Measurements from ENCODE around the gene STX8.
"Not testable (repeated sequence)": the region's sequence is repeated elsewhere in the genome, so short reads cannot be mapped to it uniquely, and the experiment has no call there.

The STX8 gene

GRCh38 chr17:9266031-9266680, 309.5 kb downstream of the STX8 start:
- DNase-seq (ENCODE audit: low read depth in 3 of 3), result no peak

- no peak for DNase-seq (ENCODE audit: low read depth in 3 of 3)
Measured at GRCh38 chr17:9261081-9262012, 314.3 kb downstream of the STX8 start.

DNA sequence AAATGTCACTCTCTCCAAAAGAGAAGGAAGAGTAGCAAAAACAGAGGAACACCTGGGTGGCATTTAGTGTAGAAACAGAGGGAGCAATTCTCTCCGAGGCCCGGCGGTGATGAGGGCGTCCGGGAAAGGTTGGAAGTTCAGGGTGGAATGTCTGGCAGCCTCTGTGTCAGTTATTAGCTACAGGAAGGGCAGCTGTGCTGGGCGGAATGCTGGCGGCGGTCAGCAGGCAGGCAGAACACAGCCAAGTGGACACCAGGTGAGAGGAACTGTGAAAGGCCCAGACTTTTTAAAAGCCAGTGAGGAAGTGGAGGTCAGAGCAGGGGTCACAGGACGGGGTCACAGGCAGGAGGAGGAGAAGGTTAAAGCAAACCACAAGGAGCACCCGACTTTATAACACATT, 316.2 kb downstream of the STX8 start:
- no peak for DNase-seq (ENCODE audit: low read depth in 3 of 3)

- no peak for DNase-seq (ENCODE audit: low read depth in 3 of 3)
Measured at GRCh38 chr17:9258115-9259015, 317.3 kb downstream of the STX8 start.

GRCh38 chr17:9257630-9257965, 318.0 kb downstream of the STX8 start:
- not testable (repeated sequence) for DNase-seq (ENCODE audit: low read depth in 3 of 3)

DNA sequence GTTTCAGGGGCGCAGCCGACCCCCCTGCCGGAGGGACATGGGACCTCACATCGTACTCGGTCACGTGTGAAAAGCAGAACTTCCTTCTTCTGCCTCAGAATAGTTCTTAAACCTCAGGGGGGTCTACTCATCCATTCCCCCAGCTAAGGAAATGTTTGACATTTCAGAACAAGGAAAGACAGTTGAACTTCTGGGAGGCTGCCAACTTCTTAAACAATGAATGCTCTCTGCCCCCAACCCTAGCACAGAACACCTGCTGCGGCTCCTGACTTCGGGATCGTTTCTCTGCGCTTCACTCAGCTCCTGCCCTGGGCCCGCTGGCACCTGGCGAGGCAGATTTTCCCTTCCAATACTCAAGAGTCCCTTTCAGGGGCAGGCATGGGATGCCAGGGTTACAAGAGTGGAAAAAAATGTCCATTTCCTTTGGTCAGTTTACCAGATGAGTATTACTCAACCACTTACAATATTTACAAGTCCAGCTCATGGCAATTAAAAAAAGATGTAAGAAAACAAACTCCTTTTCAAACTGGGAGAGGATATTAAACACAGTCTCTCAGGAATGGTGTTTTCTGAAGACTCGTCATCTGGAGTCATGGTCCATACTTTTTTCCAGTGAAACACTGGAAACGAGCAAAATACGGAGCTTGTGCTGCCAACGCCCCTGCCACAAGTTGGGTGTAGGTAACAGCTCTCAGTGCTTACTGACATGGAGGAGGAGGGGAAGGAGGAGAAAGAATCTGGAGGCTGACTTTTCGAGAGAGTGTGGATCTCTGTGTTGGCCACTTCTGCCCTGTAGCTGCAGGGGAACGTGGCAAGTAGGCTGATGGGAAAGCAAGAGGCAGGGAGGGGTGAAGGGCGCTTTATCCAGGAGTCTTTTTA, 318.6 kb downstream of the STX8 start:
- no peak for DNase-seq (ENCODE audit: low read depth in 3 of 3)

GRCh38 chr17:9256361-9256750, 319.3 kb downstream of the STX8 start:
- DNase-seq (ENCODE audit: low read depth in 3 of 3), result no peak

DNA sequence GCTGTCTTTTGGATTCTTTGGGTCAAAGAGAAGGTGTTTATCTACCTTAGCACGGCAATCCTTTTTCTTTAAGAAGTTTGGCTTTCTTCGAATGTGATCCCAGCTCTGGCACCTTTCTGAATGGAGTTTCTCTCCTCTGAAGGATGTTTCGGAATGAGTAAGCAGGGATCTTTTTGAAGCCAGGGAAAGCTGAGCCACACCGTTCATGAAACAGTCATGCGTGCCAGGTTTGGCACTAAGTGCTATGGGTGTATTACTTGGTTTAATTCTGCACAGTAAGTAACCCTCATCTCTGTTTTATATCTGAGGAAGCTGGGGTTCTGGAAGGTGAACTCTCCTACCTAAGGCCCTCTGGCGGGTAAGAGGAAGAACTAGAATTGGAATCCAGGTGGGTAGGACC, 319.8 kb downstream of the STX8 start:
- DNase-seq (ENCODE audit: low read depth in 3 of 3), result no peak

DNA sequence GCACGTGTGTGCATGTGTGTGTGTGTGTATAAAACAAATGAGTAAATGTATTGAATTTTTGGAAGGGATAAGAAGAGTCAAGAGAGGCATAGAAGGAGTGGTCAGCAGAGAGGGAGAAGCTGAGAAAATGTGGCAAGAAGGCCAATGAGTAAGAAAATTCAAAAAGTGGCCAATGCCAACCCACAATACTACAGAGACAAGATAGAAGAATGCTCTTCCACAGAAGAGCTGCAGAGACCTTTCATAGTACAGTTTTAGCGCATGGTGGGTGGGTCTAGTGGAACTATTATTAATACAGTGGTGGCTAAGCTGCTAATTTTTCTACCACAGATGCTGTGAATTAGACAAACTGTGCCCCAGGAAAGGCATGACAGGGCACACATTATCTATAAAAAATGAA, 320.8 kb downstream of the STX8 start:
- no peak for DNase-seq (ENCODE audit: low read depth in 3 of 3)

DNA sequence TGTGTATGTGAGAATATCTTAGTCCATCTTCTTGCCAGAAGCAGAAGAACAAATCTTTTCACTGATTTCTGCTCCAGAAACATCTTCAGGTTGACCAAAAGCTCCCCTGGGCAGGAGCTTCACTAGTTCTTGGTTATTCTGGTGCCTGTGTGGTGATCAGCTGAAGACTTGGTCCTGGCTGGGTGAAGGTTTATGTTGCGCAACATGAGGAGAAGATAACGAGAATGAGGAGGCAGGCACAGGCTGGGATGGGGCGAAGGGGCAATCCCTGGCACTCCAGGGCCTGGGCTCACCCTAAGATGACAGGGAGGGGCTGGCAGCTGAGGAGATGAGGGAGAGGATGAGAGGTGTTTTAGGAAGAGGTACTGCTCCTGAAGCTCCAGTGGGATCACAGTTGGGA, 322.3 kb downstream of the STX8 start:
- DNase-seq (ENCODE audit: low read depth in 3 of 3), result no peak

- DNase-seq (ENCODE audit: low read depth in 3 of 3), result no peak
Measured at GRCh38 chr17:9251273-9251672, 324.3 kb downstream of the STX8 start.

- DNase-seq (ENCODE audit: low read depth in 3 of 3), result no peak
Measured at GRCh38 chr17:9249245-9249953, 326.2 kb downstream of the STX8 start.

DNA sequence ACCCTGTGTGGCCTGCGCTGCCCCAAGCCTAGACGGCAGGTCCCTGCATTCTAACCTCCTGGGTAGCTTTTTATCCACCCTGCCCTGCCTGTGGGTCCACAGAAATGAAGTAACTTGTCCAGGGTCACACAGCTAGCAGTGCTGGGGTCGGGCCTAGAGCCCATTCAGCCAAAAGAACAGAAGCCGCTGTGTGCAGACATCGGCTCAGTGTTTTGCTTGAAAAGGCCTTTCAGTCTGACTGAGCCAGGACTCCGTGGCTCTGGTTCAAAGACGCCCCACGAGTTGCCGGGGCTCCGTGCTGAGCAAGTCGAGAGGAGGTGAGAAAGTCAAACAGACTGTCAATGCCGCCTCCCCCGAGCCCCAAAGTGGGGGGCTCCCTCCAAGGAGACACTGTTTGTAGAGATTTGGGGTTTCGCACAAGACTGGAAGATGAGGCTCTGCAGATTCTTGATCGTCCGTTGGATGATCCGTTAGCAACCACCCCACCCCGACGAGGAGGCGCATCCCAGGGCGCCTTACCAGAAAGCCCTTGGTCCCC, 328.1 kb downstream of the STX8 start:
- DNase-seq (ENCODE audit: low read depth in 3 of 3), result no peak

DNA sequence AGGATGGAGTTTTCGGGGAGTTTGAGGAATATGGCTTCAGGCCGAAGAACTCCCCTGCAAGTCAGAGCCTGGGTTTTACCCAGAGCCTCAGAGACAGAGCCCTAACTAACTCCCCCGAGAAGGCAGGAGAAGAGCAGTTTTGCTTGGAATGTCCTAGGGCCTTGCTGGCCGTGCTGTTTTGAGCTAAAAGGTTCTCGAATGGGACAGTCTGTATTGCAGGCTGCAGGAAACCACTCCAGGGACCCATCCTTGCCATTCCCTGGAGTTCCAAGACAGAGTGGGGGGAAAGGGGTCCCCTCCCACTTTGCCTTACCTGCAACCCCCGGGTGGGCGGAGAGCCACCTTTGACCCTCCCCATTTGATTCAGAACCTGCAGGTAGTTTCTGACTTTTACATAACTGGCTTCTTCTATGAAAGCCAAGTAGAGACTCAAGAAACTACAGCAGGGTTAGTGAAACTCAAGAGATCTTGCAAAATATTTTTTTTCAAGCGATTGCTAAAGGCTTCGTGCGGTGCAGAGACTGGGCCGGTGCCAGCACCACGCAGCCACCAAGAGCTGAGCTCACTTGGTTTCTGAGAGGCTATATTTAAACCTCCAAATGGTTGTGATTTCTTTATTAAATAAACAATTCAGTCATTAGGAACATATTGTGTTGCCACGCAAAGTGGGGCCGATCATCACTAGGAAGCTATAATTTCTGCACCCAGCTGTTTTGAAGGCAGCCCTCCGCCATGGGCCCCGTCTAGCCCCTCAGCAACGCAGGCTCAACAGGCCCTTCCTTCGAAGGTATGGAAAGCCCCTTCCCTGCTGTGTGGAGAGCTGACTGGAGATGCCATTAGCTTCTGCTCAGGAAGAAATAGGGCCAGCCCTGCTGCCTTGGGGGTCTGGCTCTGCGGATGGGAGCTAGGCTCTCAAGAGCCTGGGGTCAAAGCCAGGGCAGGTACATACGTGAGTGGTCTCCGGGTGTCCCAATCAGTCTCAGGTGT, 331.3 kb downstream of the STX8 start:
- DNase-seq (ENCODE audit: low read depth in 3 of 3), result no peak

DNA sequence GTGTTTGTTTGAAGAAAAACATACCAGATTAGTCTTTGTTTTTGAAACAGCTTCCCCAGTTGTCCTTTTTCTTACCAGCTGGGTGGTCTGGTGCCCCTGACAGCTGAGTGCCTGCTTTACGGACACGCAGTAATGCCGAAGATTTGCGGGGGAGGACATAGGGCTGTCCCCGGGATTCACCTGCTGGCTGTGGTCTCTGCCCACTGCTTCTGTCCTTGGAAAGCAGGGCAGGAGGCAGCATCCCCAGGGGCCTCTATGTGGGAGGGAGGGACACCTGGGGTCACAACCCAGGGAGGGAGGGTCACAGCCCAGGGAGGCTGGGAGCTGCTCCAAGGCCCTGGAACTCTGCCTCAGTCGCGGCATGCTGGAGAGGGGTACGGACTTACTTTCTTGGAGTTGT, 332.6 kb downstream of the STX8 start:
- DNase-seq (ENCODE audit: low read depth in 3 of 3), result no peak

DNA sequence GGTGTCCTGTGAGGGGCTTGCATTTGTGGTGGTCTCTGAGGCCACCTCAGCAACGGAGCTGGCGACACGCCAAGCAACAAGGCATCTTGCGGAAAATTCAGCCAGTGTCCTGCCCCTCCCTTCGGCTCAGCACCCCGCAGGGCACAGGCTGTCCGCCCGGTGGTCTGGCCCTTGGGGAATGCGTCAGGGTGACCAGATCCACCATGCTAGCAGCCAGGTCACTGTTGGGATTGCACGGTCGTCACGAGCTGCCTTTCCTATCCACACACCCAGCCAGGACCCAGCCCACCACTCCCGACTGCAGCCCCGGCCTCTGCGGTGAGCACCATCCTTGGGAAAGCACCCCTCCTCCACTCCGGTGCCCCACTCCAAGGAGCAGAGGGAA, 333.1 kb downstream of the STX8 start:
- no peak for DNase-seq (ENCODE audit: low read depth in 3 of 3)

- DNase-seq (ENCODE audit: low read depth in 3 of 3), result no peak
Measured at GRCh38 chr17:9241774-9242496, 333.7 kb downstream of the STX8 start.

GRCh38 chr17:9241371-9241712, 334.3 kb downstream of the STX8 start:
- DNase-seq (ENCODE audit: low read depth in 3 of 3), result no peak
